NT2/D1 (cell line): ENCODE data around the gene TUBA3D.
"Not testable (repeated sequence)": the region's sequence is repeated elsewhere in the genome, so short reads cannot be mapped to it uniquely, and the experiment has no call there.

ENCODE experiments used
- YY1 ChIP-seq: IDR thresholded peaks from 2 replicates; pipeline ENCODE4 v1.6.1; 2011; ENCODE audit not compliant: insufficient read length, insufficient read depth
- ZNF274 ChIP-seq: IDR thresholded peaks from 2 replicates; pipeline ENCODE4 v1.6.1; 2011; ENCODE audit warnings: mild to moderate bottlenecking, low read depth, low read length

GRCh38 chr2:131530626-131531344, 54.9 kb downstream of the TUBA3D start:
- TF ChIP-seq ZNF274, YY1: not testable (repeated sequence)
